Parathyroid adenoma (tissue), 2 donors: Measurements from ENCODE around the gene TMEM150C.
"Not testable (repeated sequence)": the region's sequence is repeated elsewhere in the genome, so short reads cannot be mapped to it uniquely, and the experiment has no call there.

Source experiments
- H2AFZ ChIP-seq: fragments of 300-600 bp; sonication (generic); one replicate; pipeline ENCODE4 v1.7.0; 2017; ENCODE audit warnings: antibody characterized with exemption, mild to moderate bottlenecking
- H3K27ac ChIP-seq: fragments of 300-600 bp; sonication (generic); one replicate; pipeline ENCODE4 v1.7.0; 2017
- H3K27me3 ChIP-seq: fragments of 300-600 bp; sonication (generic); one replicate; pipeline ENCODE4 v1.7.0; 2017; ENCODE audit warnings: low read length; ENCODE audit not compliant: control insufficient read depth, insufficient read depth
- H3K36me3 ChIP-seq: fragments of 300-600 bp; sonication (generic); one replicate; pipeline ENCODE4 v1.7.0; 2017; ENCODE audit warnings: low read length; ENCODE audit not compliant: control insufficient read depth, insufficient read depth
- H3K4me1 ChIP-seq: fragments of 300-600 bp; sonication (generic); one replicate; pipeline ENCODE4 v1.7.0; 2017; ENCODE audit warnings: control low read depth
- H3K4me2 ChIP-seq: fragments of 300-600 bp; sonication (generic); one replicate; pipeline ENCODE4 v1.7.0; 2017; ENCODE audit warnings: low read length
- H3K4me3 ChIP-seq: fragments of 300-600 bp; sonication (generic); one replicate; pipeline ENCODE4 v1.7.0; 2017; ENCODE audit warnings: low read depth, low read length
- H3K79me2 ChIP-seq: fragments of 300-600 bp; sonication (generic); one replicate; pipeline ENCODE4 v1.7.0; 2017; ENCODE audit warnings: control low read depth
- H3K9ac ChIP-seq: fragments of 300-600 bp; sonication (generic); one replicate; pipeline ENCODE4 v1.7.0; 2017; ENCODE audit warnings: mild to moderate bottlenecking
- H3K9me3 ChIP-seq: fragments of 300-600 bp; sonication (generic); one replicate; pipeline ENCODE4 v1.7.0; 2017; ENCODE audit warnings: low read length; ENCODE audit not compliant: control insufficient read depth
- TF ChIP-seq, protein P1 (sequence below): fragments of 300-600 bp; sonication (generic); IDR thresholded peaks from one replicate; pipeline ENCODE4 v1.7.0; 2017; ENCODE audit warnings: antibody characterized with exemption, mild to moderate bottlenecking
- donor health status: primary hyperparathyroidism.

TMEM150C gene

DNA sequence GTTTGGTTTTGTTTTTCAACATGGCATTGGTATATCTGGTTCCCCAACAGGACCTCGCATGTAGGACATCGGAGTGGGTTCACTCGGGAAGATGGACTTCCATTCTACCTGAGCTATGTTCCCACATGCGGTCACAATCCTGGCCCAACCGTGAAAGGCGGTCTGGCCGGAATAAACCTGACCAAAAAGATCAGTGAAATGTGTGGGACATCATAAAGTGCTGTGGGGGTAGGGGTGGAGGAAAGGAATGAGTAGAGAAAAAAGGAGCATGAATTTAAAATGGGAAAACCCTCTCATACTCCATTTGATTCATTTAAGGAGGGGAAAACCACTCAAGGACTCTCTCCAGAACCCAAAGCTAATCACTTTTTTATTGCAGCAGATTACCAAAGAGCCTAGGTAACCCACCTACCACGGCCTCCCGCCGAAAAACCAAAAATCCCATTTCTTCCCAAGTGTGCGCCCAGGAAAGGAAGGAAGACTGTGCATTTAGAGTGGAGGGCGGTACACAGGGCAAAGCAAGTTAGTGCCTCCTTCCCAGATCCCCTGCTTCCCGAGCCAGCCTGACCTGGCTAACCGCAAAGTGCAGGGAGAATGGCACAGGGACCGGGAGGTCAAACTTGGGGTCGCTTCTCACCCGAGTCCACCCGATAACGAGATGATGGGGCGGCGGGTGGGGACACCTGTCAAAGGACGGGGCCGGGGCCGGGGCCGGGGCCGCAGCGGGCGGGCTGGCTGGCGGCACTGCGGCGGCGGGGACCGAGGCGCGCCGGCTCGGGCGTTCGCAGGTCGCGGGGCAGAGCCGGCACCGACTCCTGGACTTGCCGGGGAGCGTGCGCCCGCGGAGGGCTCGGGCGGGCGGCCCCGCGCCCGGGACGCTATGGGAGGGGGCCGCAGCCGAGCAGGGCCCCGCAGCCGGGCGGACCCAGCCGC lies 669 bp downstream of the TMEM150C start:
- H3K9ac ChIP-seq = no peak overlapping the region
- H3K27ac ChIP-seq = no peak overlapping the region
- peak overlapping the region; percentile 46 for H2AFZ ChIP-seq
- peak overlapping the region; percentile 77 for H3K4me2 ChIP-seq
- no peaks in the 10 kb centered on the region for H3K4me1 ChIP-seq
- H3K9me3 ChIP-seq = no peaks in the 10 kb centered on the region
- H3K36me3 ChIP-seq = no peaks in the 10 kb centered on the region
- TF ChIP-seq, protein P1, sequence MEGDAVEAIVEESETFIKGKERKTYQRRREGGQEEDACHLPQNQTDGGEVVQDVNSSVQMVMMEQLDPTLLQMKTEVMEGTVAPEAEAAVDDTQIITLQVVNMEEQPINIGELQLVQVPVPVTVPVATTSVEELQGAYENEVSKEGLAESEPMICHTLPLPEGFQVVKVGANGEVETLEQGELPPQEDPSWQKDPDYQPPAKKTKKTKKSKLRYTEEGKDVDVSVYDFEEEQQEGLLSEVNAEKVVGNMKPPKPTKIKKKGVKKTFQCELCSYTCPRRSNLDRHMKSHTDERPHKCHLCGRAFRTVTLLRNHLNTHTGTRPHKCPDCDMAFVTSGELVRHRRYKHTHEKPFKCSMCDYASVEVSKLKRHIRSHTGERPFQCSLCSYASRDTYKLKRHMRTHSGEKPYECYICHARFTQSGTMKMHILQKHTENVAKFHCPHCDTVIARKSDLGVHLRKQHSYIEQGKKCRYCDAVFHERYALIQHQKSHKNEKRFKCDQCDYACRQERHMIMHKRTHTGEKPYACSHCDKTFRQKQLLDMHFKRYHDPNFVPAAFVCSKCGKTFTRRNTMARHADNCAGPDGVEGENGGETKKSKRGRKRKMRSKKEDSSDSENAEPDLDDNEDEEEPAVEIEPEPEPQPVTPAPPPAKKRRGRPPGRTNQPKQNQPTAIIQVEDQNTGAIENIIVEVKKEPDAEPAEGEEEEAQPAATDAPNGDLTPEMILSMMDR = no peak
- H3K4me3 ChIP-seq = peak overlapping the region; percentile 30
- no peaks in the 10 kb centered on the region for H3K79me2 ChIP-seq
- H3K27me3 ChIP-seq = no peaks in the 10 kb centered on the region

DNA sequence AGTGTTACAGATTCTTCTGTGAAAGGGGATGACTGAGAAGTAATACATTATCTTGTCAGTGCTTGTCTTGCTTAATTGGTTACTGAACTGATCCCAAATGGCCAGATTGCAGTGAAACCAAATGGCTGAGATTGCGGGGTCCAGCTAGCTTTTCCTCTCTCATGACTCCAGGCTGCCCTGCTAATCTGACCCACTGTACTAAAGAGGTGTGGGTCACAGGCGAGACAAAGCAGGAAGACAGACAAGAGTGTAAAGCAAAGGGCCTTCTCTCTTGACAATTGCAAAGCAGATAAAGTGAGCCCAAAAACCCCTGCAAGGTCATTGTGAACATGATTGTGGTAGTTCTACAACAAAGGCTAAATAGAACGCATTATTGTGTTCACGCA lies 2.1 kb downstream of the TMEM150C start:
- no peaks in the 10 kb centered on the region for H3K27me3 ChIP-seq
- no peaks in the 10 kb centered on the region for H3K36me3 ChIP-seq
- TF ChIP-seq, protein P1 = no peak
- no peaks in the 10 kb centered on the region for H3K79me2 ChIP-seq
- no peak overlapping the region for H3K4me3 ChIP-seq
- no peak overlapping the region for H3K4me2 ChIP-seq
- H2AFZ ChIP-seq = no peak overlapping the region
- no peak overlapping the region for H3K27ac ChIP-seq
- H3K4me1 ChIP-seq = no peaks in the 10 kb centered on the region
- no peak overlapping the region for H3K9ac ChIP-seq
- H3K9me3 ChIP-seq = no peaks in the 10 kb centered on the region

DNA sequence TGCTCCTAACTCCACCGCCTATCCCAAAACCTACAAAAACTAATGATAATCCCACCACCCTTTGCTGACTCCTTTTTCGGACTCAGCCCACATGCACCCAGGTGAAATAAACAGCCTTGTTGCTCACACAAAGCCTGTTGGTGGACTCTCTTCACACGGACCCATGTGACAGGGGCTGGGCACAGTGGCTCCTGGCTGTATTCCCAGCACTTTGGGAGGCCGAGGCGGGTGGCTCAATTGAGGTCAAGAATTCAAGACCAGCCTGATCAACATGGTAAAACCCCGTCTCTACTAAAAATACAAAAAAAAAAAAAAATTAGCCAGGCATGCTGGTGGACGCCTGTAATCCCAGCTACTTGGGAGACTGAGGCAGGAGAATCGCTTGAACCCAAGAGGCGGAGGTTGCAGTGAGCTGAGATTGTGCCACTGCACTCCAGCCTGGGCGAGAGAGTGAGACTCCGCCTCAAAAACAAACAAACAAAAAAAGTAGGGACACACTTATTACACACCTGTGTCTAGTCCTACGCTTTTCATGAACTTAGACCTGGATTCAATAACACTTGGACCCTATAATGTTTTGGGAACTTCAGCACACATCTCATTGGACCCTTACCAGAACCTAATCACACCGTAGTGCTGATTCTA lies 2.6 kb downstream of the TMEM150C start:
- not testable (repeated sequence) for H3K27ac ChIP-seq

DNA sequence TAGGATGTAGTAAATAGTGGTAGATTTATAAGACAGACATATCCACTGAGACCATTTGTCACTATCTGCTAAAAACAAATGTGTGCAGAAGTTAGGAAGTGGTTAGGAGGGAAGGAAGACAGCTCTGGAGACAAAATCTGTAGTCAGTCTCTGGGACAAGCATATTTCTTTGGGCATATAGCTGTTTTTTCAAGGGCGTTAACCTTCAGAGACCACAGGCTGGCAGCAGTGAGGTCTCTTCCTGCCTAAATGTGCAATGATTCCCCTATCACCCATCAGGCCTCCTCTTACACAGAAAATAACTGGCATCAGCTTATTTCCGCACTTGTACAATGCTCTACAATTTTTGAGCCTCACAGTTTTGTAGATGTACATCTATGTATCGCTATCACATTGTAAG lies 6.5 kb downstream of the TMEM150C start:
- Histone ChIP-seq H3K4me2 (no peak overlapping the region), H3K4me1 (no peaks in the 10 kb centered on the region), H3K79me2 (no peaks in the 10 kb centered on the region), H3K9ac (no peak overlapping the region), H3K27ac (no peak overlapping the region), H3K9me3 (no peaks in the 10 kb centered on the region), H3K36me3 (no peaks in the 10 kb centered on the region), H3K27me3 (no peaks in the 10 kb centered on the region), H3K4me3 (no peak overlapping the region), H2AFZ (no peak overlapping the region)
- TF ChIP-seq, protein P1 = no peak

More for the DNA sequence above, 2.6 kb downstream of the TMEM150C start:
- H2AFZ ChIP-seq, H3K9me3 ChIP-seq, H3K9ac ChIP-seq, H3K4me1 ChIP-seq, H3K27me3 ChIP-seq, H3K4me2 ChIP-seq, H3K36me3 ChIP-seq, H3K4me3 ChIP-seq, H3K79me2 ChIP-seq: not testable (repeated sequence)

DNA sequence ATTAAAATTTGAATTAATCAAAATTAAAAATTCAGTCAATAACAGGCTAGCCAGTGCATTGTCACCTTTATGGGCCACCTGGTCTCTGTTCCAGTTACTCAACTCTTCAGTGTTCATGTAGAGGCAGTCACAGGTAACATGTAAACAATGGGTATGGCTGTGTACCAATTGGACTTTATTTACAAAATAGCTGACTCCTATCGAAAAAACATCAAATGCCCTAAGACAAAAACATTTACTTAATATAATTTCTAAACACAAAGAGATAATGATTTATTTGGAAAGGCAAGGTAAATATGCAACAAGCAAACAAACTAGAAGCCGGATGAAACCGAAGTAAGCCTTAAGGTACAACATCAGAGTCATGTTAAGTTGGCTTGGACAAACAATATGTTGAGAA lies 8.8 kb downstream of the TMEM150C start:
- Histone ChIP-seq H2AFZ (no peak overlapping the region), H3K27ac (no peak overlapping the region), H3K79me2 (no peaks in the 10 kb centered on the region), H3K4me2 (no peak overlapping the region), H3K9me3 (no peaks in the 10 kb centered on the region), H3K27me3 (no peaks in the 10 kb centered on the region), H3K4me3 (no peak overlapping the region), H3K9ac (no peak overlapping the region), H3K4me1 (no peaks in the 10 kb centered on the region), H3K36me3 (no peaks in the 10 kb centered on the region)
- TF ChIP-seq, protein P1 = no peak
